Natural killer cell (primary cell): ENCODE measurements around the gene TMSB10. TPM values are rescaled to one million over a fixed set of nuclear protein-coding genes. Genes with fewer than 3 reads are reported as not detected.
A peak's percentile ranks its signal among the peaks of the same experiment; 100 is the strongest.

Source experiments
- ATAC-seq, 3 donors: fragments of 150-1000 bp in 2 of 3; fragments of 200-7000 bp in 1 of 3; cut with Tn5 transposase; 1 replicate in 1 of 3; 2 replicates in 2 of 3; pipeline ENCODE4 v1.10.0; 2021; ENCODE audit warnings: mild to moderate bottlenecking in 2 of 3, moderate library complexity in 2 of 3
- DNase-seq, 2 donors: peaks; one replicate each; pipeline versions ENCODE4 v3.0.0 to v3.0.0-alpha.2; 2013 to 2021; ENCODE audit warnings: mixed read lengths in 1 of 2
- H3K27ac ChIP-seq: one replicate; pipeline ENCODE4 v1.5.1; 2013; ENCODE audit warnings: mild to moderate bottlenecking, low read length
- H3K27me3 ChIP-seq: one replicate; pipeline ENCODE4 v1.6.1; 2013; ENCODE audit warnings: low read length; ENCODE audit not compliant: control insufficient read depth, insufficient read depth
- H3K36me3 ChIP-seq: one replicate; pipeline ENCODE4 v1.6.1; 2013; ENCODE audit warnings: low read length; ENCODE audit not compliant: control insufficient read depth, insufficient read depth
- H3K4me1 ChIP-seq: one replicate; pipeline ENCODE4 v1.6.1; 2013; ENCODE audit warnings: low read length; ENCODE audit not compliant: control insufficient read depth, insufficient read depth
- H3K4me3 ChIP-seq: one replicate; pipeline ENCODE4 v1.5.1; 2013; ENCODE audit warnings: low read length
- H3K9me3 ChIP-seq: one replicate; pipeline ENCODE4 v1.6.1; 2013; ENCODE audit warnings: low read length; ENCODE audit not compliant: control insufficient read depth, insufficient read depth
- H3K27ac Mint-ChIP-seq, 2 donors: one replicate each; pipeline ENCODE4 v1.8.0; 2022; ENCODE audit warnings: mild to moderate bottlenecking in 2 of 2, mixed read lengths in 2 of 2, moderate library complexity in 1 of 2
- H3K27me3 Mint-ChIP-seq, 2 donors: one replicate each; pipeline ENCODE4 v1.8.0; 2022; ENCODE audit warnings: low read depth in 2 of 2, mixed read lengths in 2 of 2
- H3K36me3 Mint-ChIP-seq: one replicate; pipeline ENCODE4 v1.8.0; 2022; ENCODE audit warnings: mixed read lengths
- H3K4me1 Mint-ChIP-seq, 2 donors: one replicate each; pipeline ENCODE4 v1.8.0; 2022; ENCODE audit warnings: mixed read lengths in 2 of 2
- H3K4me3 Mint-ChIP-seq: one replicate; pipeline ENCODE4 v1.8.0; 2022; ENCODE audit warnings: mild to moderate bottlenecking, moderate library complexity, mixed read lengths
- H3K9me3 Mint-ChIP-seq, 2 donors: one replicate each; pipeline ENCODE4 v1.8.0; 2022; ENCODE audit warnings: mixed read lengths in 2 of 2
- CTCF ChIP-seq: fragments of 200-600 bp; IDR thresholded peaks from one replicate; pipeline ENCODE4 v1.8.0; 2022; ENCODE audit warnings: antibody characterized with exemption
- WGBS: methylation state at CpG from one replicate; pipeline ENCODE4 v1.1.7; 2013; ENCODE audit warnings: missing lambda C conversion rate; ENCODE audit not compliant: insufficient coverage; 5-methylcytosine and 5-hydroxymethylcytosine counted together
- intact Hi-C: fragments of 100-400 bp; cut with micrococcal nuclease; formaldehyde crosslinking; loops from one replicate; pipeline ENCODE4 v1.14.2; 2022
- total RNA-seq, 4 donors: library from RNA; stranded (reverse); fragments of 120-200 nt in 1 of 4; gene quantifications; one replicate each; pipeline versions ENCODE4 v1.2.3 to v1.2.4, GENCODE V29; 2013 to 2022

TMSB10 gene
- 1,000 to 10,000 TPM; 1,247 to 1,683 (median 1,557) TPM for total RNA-seq
- 4,115 TPM for total RNA-seq (2013)

- TF ChIP-seq CTCF: no peak
- no peaks in the 10 kb centered on the region for H3K36me3 Mint-ChIP-seq
- H3K4me1 ChIP-seq: peaks cover 52% of the 10 kb centered on the region
These were observed at the start of gene TMSB10 for GRCh38 chr2:84905181-84906107. TMSB10 (plus strand) TSS chr2:84905656.

GRCh38 chr2:84855731-84856130 is 49.7 kb upstream of the TMSB10 start:
- no peak for ATAC-seq
- intact Hi-C loops: no loop called here
- no peak overlapping the region for H3K27ac ChIP-seq

More at GRCh38 chr2:84905181-84906107, at the start of gene TMSB10:
- Histone ChIP-seq H3K4me3 (peak within 1 kb of the TSS; percentile 83), H3K27ac (peak within 1 kb of the TSS; percentile 81), H3K36me3 (no peaks in the 10 kb centered on the region), H3K9me3 (peaks cover 14% of the 10 kb centered on the region), H3K27me3 (no peaks in the 10 kb centered on the region)
- Mint-ChIP-seq H3K4me3 (peak within 1 kb of the TSS; percentile 94), H3K9me3 (peaks cover 12 to 13% of the 10 kb centered on the region in 2 donors), H3K27ac (peak within 1 kb of the TSS; percentile 85 to 86), H3K27me3 (no peaks in the 10 kb centered on the region), H3K4me1 (peaks cover 55 to 76% of the 10 kb centered on the region in 2 donors)
- under 1% methylated on average over 93 of the region's 94 CpGs for WGBS
- intact Hi-C loops: loop anchor here (1.0 to 5.0 kb wide), 2 partner anchors 20 to 123 kb away; no protein-coding TSS in a partner anchor
- ATAC-seq (peak; percentile 83 to 89 (median 84)), DNase-seq (peak; percentile 88 to 92)

GRCh38 chr2:84856787-84857186 is 48.7 kb upstream of the TMSB10 start:
- Mint-ChIP-seq H3K36me3 (peaks cover 8% of the 10 kb centered on the region), H3K4me3 (peak overlapping the region; percentile 35), H3K9me3 (no peaks in the 10 kb centered on the region), H3K27me3 (no peaks in the 10 kb centered on the region), H3K4me1 (peaks cover 30 to 41% of the 10 kb centered on the region in 2 donors), H3K27ac (peak overlapping the region; percentile 78 to 82)
- no peaks in the 10 kb centered on the region for H3K36me3 ChIP-seq
- H3K27ac ChIP-seq: peak overlapping the region; percentile 4
- DNase-seq (peak in 1 of 2 donors; percentile 56), ATAC-seq (peak; percentile 46 to 64 (median 60))
- H3K9me3 ChIP-seq: no peaks in the 10 kb centered on the region
- WGBS: 51% methylated on average over 5 of the region's 6 CpGs
- no peak for TF ChIP-seq CTCF
- H3K27me3 ChIP-seq: no peaks in the 10 kb centered on the region
- no peak overlapping the region for H3K4me3 ChIP-seq
- intact Hi-C loops: no loop called here
- peaks cover 32% of the 10 kb centered on the region for H3K4me1 ChIP-seq

More at GRCh38 chr2:84855731-84856130, 49.7 kb upstream of the TMSB10 start:
- peak in 1 of 2 donors; percentile 62 for DNase-seq
- H3K27me3 ChIP-seq: no peaks in the 10 kb centered on the region
- no peaks in the 10 kb centered on the region for H3K36me3 ChIP-seq
- H3K4me3 Mint-ChIP-seq: no peak overlapping the region
- peaks cover 36% of the 10 kb centered on the region for H3K4me1 ChIP-seq
- no peak for TF ChIP-seq CTCF
- peak overlapping the region in 1 of 2 donors; percentile 35 for H3K27ac Mint-ChIP-seq
- no peaks in the 10 kb centered on the region for H3K27me3 Mint-ChIP-seq
- H3K36me3 Mint-ChIP-seq: peaks cover 8% of the 10 kb centered on the region
- WGBS: 91% methylated on average over 7 of the region's 11 CpGs
- H3K4me1 Mint-ChIP-seq: peaks cover 40 to 49% of the 10 kb centered on the region in 2 donors
- H3K9me3 Mint-ChIP-seq: no peaks in the 10 kb centered on the region
- H3K9me3 ChIP-seq: no peaks in the 10 kb centered on the region
- no peak overlapping the region for H3K4me3 ChIP-seq
